Astrocyte (in vitro differentiated cells and primary cell): ENCODE data around the gene NISCH. TPM values are rescaled to one million over a fixed set of nuclear protein-coding genes. Genes with fewer than 3 reads are reported as not detected.

Source experiments
- DNase-seq: peaks from one replicate; pipeline ENCODE4 v3.0.0-alpha.2; 2010; ENCODE audit warnings: low read depth
- FAIRE-seq: peaks from 2 replicates; lab custom pipeline; 2011; peaks lifted over from hg19 to GRCh38; lab: Jason Lieb, UNC
- H2AFZ ChIP-seq: 2 replicates; pipeline ENCODE4 v1.6.0; 2012; ENCODE audit warnings: low read depth, low read length, inconsistent platforms
- H3K27ac ChIP-seq: 2 replicates; pipeline ENCODE4 v1.5.1; 2011; ENCODE audit warnings: low read depth, low read length, inconsistent platforms
- H3K27me3 ChIP-seq: 2 replicates; pipeline ENCODE4 v1.6.0; 2011; ENCODE audit warnings: low read length, inconsistent platforms; ENCODE audit not compliant: insufficient read depth
- H3K36me3 ChIP-seq: 2 replicates; pipeline ENCODE4 v1.5.1; 2011; ENCODE audit warnings: low read length, inconsistent platforms; ENCODE audit not compliant: insufficient read depth
- H3K4me1 ChIP-seq: 2 replicates; pipeline ENCODE4 v1.5.1; 2011; ENCODE audit warnings: low read length, inconsistent platforms; ENCODE audit not compliant: insufficient read depth
- H3K4me2 ChIP-seq: 2 replicates; pipeline ENCODE4 v1.6.0; 2012; ENCODE audit warnings: low read length, inconsistent platforms
- H3K4me3 ChIP-seq: 2 replicates; pipeline ENCODE4 v1.5.1; 2011; ENCODE audit warnings: low read depth, mild to moderate bottlenecking, low read length, inconsistent platforms; ENCODE audit not compliant: insufficient read depth
- H3K79me2 ChIP-seq: 2 replicates; pipeline ENCODE4 v1.6.0; 2012; ENCODE audit warnings: mild to moderate bottlenecking, low read length, inconsistent platforms; ENCODE audit not compliant: insufficient read depth
- H3K9ac ChIP-seq: 2 replicates; pipeline ENCODE4 v1.6.0; 2012; ENCODE audit warnings: mild to moderate bottlenecking, low read length, inconsistent platforms
- H3K9me3 ChIP-seq: 2 replicates; pipeline ENCODE4 v1.5.1; 2012; ENCODE audit warnings: low read depth, mild to moderate bottlenecking, low read length, inconsistent platforms; ENCODE audit not compliant: insufficient read depth
- H4K20me1 ChIP-seq: 2 replicates; pipeline ENCODE4 v1.6.0; 2012; ENCODE audit warnings: low read length, inconsistent platforms; ENCODE audit not compliant: insufficient read depth
- H3K27ac Mint-ChIP-seq: one replicate; pipeline ENCODE4 v1.8.0; 2021; ENCODE audit warnings: mild to moderate bottlenecking, mixed read lengths; ENCODE audit not compliant: unreplicated experiment
- H3K27me3 Mint-ChIP-seq: one replicate; pipeline ENCODE4 v1.8.0; 2021; ENCODE audit warnings: low read depth, mixed read lengths; ENCODE audit not compliant: unreplicated experiment
- H3K36me3 Mint-ChIP-seq: one replicate; pipeline ENCODE4 v1.8.0; 2021; ENCODE audit warnings: low read depth, mixed read lengths; ENCODE audit not compliant: unreplicated experiment
- H3K4me1 Mint-ChIP-seq: one replicate; pipeline ENCODE4 v1.8.0; 2021; ENCODE audit warnings: low read depth, mixed read lengths; ENCODE audit not compliant: unreplicated experiment
- H3K4me3 Mint-ChIP-seq: one replicate; pipeline ENCODE4 v1.8.0; 2021; ENCODE audit warnings: mild to moderate bottlenecking, moderate library complexity, mixed read lengths; ENCODE audit not compliant: unreplicated experiment
- H3K9me3 Mint-ChIP-seq: one replicate; pipeline ENCODE4 v1.8.0; 2021; ENCODE audit warnings: mild to moderate bottlenecking, mixed read lengths; ENCODE audit not compliant: unreplicated experiment
- CTCF ChIP-seq: IDR thresholded peaks from 2 replicates; pipeline ENCODE4 v1.5.1; 2011; ENCODE audit warnings: low read depth, mild to moderate bottlenecking, inconsistent platforms, low read length, moderate library complexity; ENCODE audit not compliant: insufficient read depth
- EZH2 ChIP-seq: IDR thresholded peaks from 2 replicates; pipeline ENCODE4 v1.6.1; 2012; ENCODE audit warnings: mild to moderate bottlenecking, low read length, inconsistent platforms; ENCODE audit not compliant: insufficient read depth
- total RNA-seq: library from RNA; stranded (reverse); gene quantifications from 2 replicates; pipeline ENCODE4 v1.2.1, GENCODE V29; 2021

Gene NISCH
- total RNA-seq, 1 donor from 2014 or later = 118 TPM

- H3K27ac ChIP-seq = no peak overlapping the region
- FAIRE-seq (no peak), DNase-seq (no peak)
- H3K27ac Mint-ChIP-seq = peak overlapping the region; percentile 68
- peaks cover 11% of the 10 kb centered on the region for H3K36me3 Mint-ChIP-seq
- peaks cover under 1% of the 10 kb centered on the region for H3K36me3 ChIP-seq
- peak overlapping the region; percentile 11 for H3K4me3 ChIP-seq
- peaks cover 59% of the 10 kb centered on the region for H3K4me1 ChIP-seq
- peaks cover 23% of the 10 kb centered on the region for H3K4me1 Mint-ChIP-seq
- H3K27me3 Mint-ChIP-seq = no peaks in the 10 kb centered on the region
- H3K27me3 ChIP-seq = no peaks in the 10 kb centered on the region
- no peak overlapping the region for H2AFZ ChIP-seq
- peak overlapping the region; percentile 87 for H3K4me2 ChIP-seq
- peaks cover 52% of the 10 kb centered on the region for H4K20me1 ChIP-seq
- peaks cover 76% of the 10 kb centered on the region for H3K79me2 ChIP-seq
- no peak overlapping the region for H3K9ac ChIP-seq
- TF ChIP-seq EZH2 (no peak), CTCF (no peak)
- H3K9me3 ChIP-seq = no peaks in the 10 kb centered on the region
- H3K9me3 Mint-ChIP-seq = no peaks in the 10 kb centered on the region
- H3K4me3 Mint-ChIP-seq = peak overlapping the region; percentile 84
Observed at GRCh38 chr3:52535411-52536111, 80.2 kb downstream of the NISCH start.

- Histone ChIP-seq H3K79me2 (peaks cover 76% of the 10 kb centered on the region), H2AFZ (no peak overlapping the region), H3K27me3 (no peaks in the 10 kb centered on the region), H3K4me2 (peak overlapping the region; percentile 87), H4K20me1 (peaks cover 52% of the 10 kb centered on the region), H3K9me3 (no peaks in the 10 kb centered on the region), H3K36me3 (peaks cover 6% of the 10 kb centered on the region), H3K4me1 (peaks cover 54% of the 10 kb centered on the region), H3K9ac (no peak overlapping the region), H3K4me3 (peak overlapping the region; percentile 11), H3K27ac (no peak overlapping the region)
- no peaks in the 10 kb centered on the region for H3K27me3 Mint-ChIP-seq
- H3K4me3 Mint-ChIP-seq = peak overlapping the region; percentile 80
- no peak for DNase-seq
- FAIRE-seq = no peak
- H3K36me3 Mint-ChIP-seq = peaks cover 11% of the 10 kb centered on the region
- H3K9me3 Mint-ChIP-seq = no peaks in the 10 kb centered on the region
- peaks cover 23% of the 10 kb centered on the region for H3K4me1 Mint-ChIP-seq
- H3K27ac Mint-ChIP-seq = no peak overlapping the region
- TF ChIP-seq EZH2 (no peak), CTCF (no peak)
Observed at GRCh38 chr3:52536112-52536368, 80.6 kb downstream of the NISCH start.

- H3K4me2 ChIP-seq = peak within 1 kb of the TSS; percentile 96
- no peaks in the 10 kb centered on the region for H3K9me3 ChIP-seq
- FAIRE-seq = peak; percentile 55
- peak; percentile 95 for DNase-seq
- peak within 1 kb of the TSS; percentile 83 for H3K27ac ChIP-seq
- H3K9ac ChIP-seq = peak within 1 kb of the TSS; percentile 95
- no peaks in the 10 kb centered on the region for H3K27me3 Mint-ChIP-seq
- H3K4me3 Mint-ChIP-seq = peak within 1 kb of the TSS; percentile 99
- peaks cover 10% of the 10 kb centered on the region for H3K36me3 ChIP-seq
- peaks cover 11% of the 10 kb centered on the region for H3K36me3 Mint-ChIP-seq
- no peaks in the 10 kb centered on the region for H3K9me3 Mint-ChIP-seq
- TF ChIP-seq EZH2 (no peak), CTCF (no peak)
- peak within 1 kb of the TSS; percentile 11 for H2AFZ ChIP-seq
- no peaks in the 10 kb centered on the region for H3K27me3 ChIP-seq
- peak within 1 kb of the TSS; percentile 99 for H3K27ac Mint-ChIP-seq
- peaks cover 53% of the 10 kb centered on the region for H4K20me1 ChIP-seq
- H3K4me3 ChIP-seq = peak within 1 kb of the TSS; percentile 95
- H3K4me1 ChIP-seq = peaks cover 49% of the 10 kb centered on the region
- peaks cover 76% of the 10 kb centered on the region for H3K79me2 ChIP-seq
- peaks cover 23% of the 10 kb centered on the region for H3K4me1 Mint-ChIP-seq
Observed at GRCh38 chr3:52536369-52537164, 81.2 kb downstream of the NISCH start, which contains the start of gene UQCC5. UQCC5 (plus strand) TSS chr3:52536605; CDS start chr3:52536756, 151 bp downstream.
